Measurements from ENCODE around the gene SAXO2. TPM values are rescaled to one million over a fixed set of nuclear protein-coding genes. Genes with fewer than 3 reads are reported as not detected.
A peak's percentile ranks its signal among the peaks of the same experiment; 100 is the strongest.
"Not testable (repeated sequence)": the region's sequence is repeated elsewhere in the genome, so short reads cannot be mapped to it uniquely, and the experiment has no call there.

SAXO2 gene
- total RNA-seq, 1 donor from 2014 or later, result not detected

DNA sequence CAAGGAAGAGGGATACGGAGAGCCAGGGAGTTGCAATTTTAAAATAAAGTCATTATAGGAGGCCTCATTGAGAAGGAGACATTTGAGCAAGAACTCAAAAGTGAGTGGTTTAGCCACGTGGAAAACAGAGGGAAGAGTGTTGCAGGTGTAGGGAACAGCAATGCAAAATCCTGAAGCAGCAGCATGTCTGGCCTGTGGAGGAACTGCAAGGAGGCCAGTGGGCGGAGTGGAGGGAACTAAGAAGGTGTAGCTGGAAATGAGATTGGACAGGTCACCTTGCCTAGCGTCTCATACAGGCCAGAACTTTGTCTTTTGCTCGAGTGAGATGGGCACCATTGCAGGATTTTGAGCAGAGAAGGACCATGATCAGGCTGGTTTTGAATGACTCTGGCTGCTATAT is 34.9 kb downstream of the SAXO2 start:
- H3K4me3 Mint-ChIP-seq (ENCODE audit: low read depth), result no peak overlapping the region

DNA sequence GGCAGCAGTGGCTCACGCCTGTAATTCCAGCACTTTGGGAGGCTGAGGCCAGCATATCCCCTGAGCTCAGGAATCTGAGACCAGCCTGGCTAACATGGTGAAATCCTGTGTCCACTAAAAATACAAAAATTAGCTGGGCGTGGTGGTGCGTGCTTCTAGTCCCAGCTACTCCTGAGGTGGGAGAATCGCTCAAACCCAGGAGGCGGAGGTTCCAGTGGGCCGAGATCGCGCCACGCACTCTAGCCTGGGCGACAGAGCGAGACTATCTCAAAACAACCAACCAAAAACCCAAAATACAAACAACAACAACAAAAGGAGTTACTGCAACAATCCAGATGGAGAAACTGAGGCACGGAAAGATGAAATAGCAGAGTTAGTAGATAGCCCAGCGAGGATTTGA is 35.4 kb downstream of the SAXO2 start:
- Mint-ChIP-seq H3K9me3 (no peaks in the 10 kb centered on the region), H3K36me3 (ENCODE audit: low read depth) (no peaks in the 10 kb centered on the region), H3K27me3 (ENCODE audit: low read depth) (peaks cover 14% of the 10 kb centered on the region), H3K27ac (no peak overlapping the region), H3K4me1 (ENCODE audit: low read depth) (no peaks in the 10 kb centered on the region), H3K4me3 (ENCODE audit: low read depth) (no peak overlapping the region)
- no peak for DNase-seq (ENCODE audit: low spot score)
- intact Hi-C loops (cut with micrococcal nuclease), result no loop called here

More for the DNA sequence above, 34.9 kb downstream of the SAXO2 start:
- Mint-ChIP-seq H3K4me1 (ENCODE audit: low read depth) (no peaks in the 10 kb centered on the region), H3K36me3 (ENCODE audit: low read depth) (no peaks in the 10 kb centered on the region), H3K27me3 (ENCODE audit: low read depth) (peaks cover 14% of the 10 kb centered on the region), H3K9me3 (no peaks in the 10 kb centered on the region), H3K27ac (no peak overlapping the region)
- DNase-seq (ENCODE audit: low spot score), result no peak
- intact Hi-C loops (cut with micrococcal nuclease), result no loop called here

DNA sequence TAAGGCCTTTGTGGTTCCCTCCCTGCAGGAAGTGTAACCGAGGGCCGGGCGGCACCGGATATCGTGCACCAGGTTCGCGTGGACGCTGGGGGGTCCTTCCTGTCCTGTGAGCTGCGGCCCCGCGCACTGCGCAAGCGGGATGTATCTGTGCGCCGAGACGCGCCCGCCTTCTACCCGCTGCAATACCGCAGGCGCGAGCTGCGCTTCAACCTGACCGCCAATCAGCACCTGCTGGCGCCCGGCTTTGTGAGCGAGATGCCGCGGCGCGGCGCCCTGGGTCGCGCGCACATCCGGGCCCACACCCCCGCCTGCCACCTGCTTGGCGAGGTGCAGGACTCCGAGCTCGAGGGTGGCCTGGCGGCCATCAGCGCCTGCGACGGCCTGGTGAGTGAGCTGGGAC is 35.9 kb downstream of the SAXO2 start:
- Mint-ChIP-seq H3K27ac (no peak overlapping the region), H3K4me1 (ENCODE audit: low read depth) (no peaks in the 10 kb centered on the region), H3K27me3 (ENCODE audit: low read depth) (peaks cover 14% of the 10 kb centered on the region), H3K4me3 (ENCODE audit: low read depth) (no peak overlapping the region), H3K9me3 (no peaks in the 10 kb centered on the region), H3K36me3 (ENCODE audit: low read depth) (no peaks in the 10 kb centered on the region)
- intact Hi-C loops (cut with micrococcal nuclease), result no loop called here
- peak; percentile 44 for DNase-seq (ENCODE audit: low spot score)

DNA sequence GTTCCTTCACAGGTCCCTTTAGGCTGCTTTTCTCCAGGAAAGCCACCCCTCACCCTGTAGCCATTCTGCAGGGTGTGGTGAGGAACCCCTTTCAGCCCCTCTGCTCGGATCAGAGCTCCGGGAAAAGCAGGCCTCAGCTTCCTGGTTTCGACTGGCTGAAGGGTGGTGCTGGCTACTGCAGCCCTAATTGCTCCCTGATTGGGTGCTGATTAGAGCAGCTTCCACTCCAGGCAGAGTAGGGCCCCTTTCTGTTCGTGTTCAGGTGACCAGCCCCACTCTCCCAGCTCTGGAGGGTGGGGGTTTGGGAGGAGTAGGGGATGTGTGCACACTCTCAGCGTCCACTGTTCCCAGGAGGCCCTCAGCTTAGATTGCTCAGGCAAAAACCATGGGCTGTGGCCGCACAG is 36.9 kb downstream of the SAXO2 start:
- H3K4me1 Mint-ChIP-seq (ENCODE audit: low read depth); H3K9me3 Mint-ChIP-seq; H3K36me3 Mint-ChIP-seq (ENCODE audit: low read depth); DNase-seq (ENCODE audit: low spot score); H3K27ac Mint-ChIP-seq; intact Hi-C loops (cut with micrococcal nuclease); H3K4me3 Mint-ChIP-seq (ENCODE audit: low read depth): not testable (repeated sequence)
- peaks cover 14% of the 10 kb centered on the region for H3K27me3 Mint-ChIP-seq (ENCODE audit: low read depth)

DNA sequence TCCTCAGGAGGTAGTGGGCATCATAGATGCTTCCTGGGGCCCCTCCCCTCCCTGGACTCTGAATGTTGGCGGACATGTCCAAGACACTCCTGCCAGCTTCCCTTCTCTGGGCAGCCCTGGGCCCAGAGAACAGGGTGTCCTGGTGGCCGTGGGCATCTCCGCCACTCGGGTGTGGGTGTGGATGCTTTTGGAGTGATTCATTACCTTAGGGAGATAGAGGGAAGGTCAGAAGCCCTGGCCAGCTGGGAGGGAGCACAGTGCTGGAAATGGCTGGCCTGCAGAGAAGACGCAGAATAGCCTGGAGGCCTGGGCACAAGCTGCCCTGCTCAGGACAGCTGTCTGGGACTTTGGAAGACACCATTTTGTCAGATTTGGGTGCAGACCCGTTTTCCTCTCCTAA is 37.7 kb downstream of the SAXO2 start:
- intact Hi-C loops (cut with micrococcal nuclease); H3K4me1 Mint-ChIP-seq (ENCODE audit: low read depth); H3K4me3 Mint-ChIP-seq (ENCODE audit: low read depth); H3K27ac Mint-ChIP-seq; H3K9me3 Mint-ChIP-seq; DNase-seq (ENCODE audit: low spot score); H3K36me3 Mint-ChIP-seq (ENCODE audit: low read depth): not testable (repeated sequence)
- peaks cover 14% of the 10 kb centered on the region for H3K27me3 Mint-ChIP-seq (ENCODE audit: low read depth)

DNA sequence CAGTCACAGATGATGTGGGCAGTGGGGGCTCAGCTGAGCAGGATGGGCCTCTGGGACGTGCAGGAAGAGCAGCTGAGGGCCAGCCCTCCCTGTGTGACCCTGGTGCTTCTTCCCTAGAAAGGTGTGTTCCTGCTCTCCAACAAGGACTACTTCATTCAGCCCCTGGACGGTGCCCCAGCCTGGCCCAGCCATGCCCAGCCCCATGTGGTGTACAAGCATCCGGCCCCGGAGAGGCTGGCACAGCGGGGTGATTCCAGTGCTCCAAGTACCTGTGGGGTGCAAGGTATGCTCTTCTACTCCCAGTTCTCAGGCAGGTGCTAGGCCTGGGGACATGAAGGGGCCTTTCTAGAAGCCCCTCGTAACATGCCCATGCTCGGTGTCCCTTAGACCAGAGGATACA is 38.3 kb downstream of the SAXO2 start:
- Mint-ChIP-seq H3K36me3 (ENCODE audit: low read depth) (no peaks in the 10 kb centered on the region), H3K9me3 (no peaks in the 10 kb centered on the region), H3K27ac (no peak overlapping the region), H3K4me3 (ENCODE audit: low read depth) (no peak overlapping the region), H3K27me3 (ENCODE audit: low read depth) (peaks cover 14% of the 10 kb centered on the region), H3K4me1 (ENCODE audit: low read depth) (peaks cover 3% of the 10 kb centered on the region)
- intact Hi-C loops (cut with micrococcal nuclease), result no loop called here
- DNase-seq (ENCODE audit: low spot score), result no peak

DNA sequence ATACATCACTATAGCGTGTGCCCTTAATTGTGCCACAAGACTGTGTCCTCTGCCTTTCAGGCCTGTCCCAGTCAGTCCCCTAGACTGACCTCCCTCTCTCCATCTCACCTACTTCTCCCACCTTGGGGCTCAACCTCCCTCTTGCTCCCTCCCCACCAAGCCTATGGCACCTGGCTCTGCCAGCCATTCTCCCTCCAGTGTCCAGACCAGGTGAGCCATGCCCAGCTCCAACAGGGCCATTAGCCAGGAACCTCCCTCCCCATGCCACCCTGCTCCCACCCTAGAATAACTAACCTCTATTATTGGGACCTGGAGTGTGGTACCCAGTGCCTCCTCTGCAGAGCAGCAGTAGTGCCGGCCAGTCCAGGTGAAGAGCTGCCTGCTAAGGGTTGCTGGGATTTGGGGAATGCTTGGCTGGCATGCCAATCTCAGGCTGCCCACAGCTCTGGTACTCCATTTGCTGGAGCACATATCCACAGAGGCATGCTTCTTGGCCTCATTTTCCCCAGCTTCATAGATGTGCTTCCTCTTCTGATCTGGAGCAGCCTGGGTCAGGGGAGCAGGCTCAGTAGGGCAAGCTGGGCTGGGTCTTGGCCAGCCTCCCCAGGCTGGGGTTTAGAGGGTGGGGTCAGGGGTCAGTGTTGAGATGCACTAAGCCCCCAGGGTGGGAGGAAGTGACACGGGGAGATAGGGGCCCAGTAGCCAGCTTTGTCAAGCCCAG is 38.8 kb downstream of the SAXO2 start:
- intact Hi-C loops (cut with micrococcal nuclease), result no loop called here
- Mint-ChIP-seq H3K27ac (no peak overlapping the region), H3K36me3 (ENCODE audit: low read depth) (no peaks in the 10 kb centered on the region), H3K4me3 (ENCODE audit: low read depth) (no peak overlapping the region), H3K9me3 (no peaks in the 10 kb centered on the region), H3K4me1 (ENCODE audit: low read depth) (peaks cover 3% of the 10 kb centered on the region), H3K27me3 (ENCODE audit: low read depth) (peaks cover 14% of the 10 kb centered on the region)
- no peak for DNase-seq (ENCODE audit: low spot score)

DNA sequence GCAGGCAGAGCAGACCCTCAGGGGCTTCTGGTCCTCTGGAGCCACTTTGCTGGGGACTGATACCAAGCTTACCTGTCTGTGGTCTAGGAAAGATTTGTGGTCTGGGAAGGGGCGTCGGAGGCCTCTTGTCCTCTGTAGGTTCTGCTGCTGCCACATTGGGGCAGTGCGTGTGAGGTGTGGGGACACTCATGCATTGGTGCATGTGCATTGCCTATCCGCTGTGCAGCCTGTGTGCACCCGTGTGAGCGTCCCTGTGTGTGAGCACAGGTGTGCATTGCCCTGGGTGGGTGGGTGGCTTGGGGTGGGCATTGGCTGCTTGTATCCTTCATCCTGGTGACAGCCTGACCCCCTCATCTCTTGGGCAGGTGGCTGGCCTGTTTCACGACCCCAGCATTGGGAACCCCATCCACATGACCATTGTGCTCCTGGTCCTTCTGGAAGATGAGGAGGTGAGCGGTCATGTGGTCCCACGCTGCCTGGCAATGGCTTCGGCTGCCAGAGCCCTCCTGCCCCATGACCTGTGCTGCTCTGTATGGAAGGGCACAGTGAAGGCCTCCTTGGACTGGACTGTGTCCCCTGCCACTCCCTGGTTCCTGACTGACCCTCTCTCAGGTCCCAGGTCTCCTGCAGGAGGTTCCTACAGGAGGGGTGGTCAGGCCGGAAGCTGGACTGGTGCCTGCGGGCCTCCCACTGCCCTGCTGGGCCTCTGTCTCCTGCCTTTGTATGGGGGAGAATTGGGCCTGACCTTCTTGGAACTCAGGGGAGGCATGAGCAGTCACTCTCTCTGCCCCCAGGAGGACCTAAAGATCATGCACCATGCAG is 41.5 kb downstream of the SAXO2 start:
- Mint-ChIP-seq H3K4me3 (ENCODE audit: low read depth) (no peak overlapping the region), H3K4me1 (ENCODE audit: low read depth) (peaks cover 3% of the 10 kb centered on the region), H3K9me3 (no peaks in the 10 kb centered on the region), H3K27ac (no peak overlapping the region), H3K36me3 (ENCODE audit: low read depth) (no peaks in the 10 kb centered on the region), H3K27me3 (ENCODE audit: low read depth) (peaks cover 11% of the 10 kb centered on the region)
- intact Hi-C loops (cut with micrococcal nuclease), result no loop called here
- no peak for DNase-seq (ENCODE audit: low spot score)

DNA sequence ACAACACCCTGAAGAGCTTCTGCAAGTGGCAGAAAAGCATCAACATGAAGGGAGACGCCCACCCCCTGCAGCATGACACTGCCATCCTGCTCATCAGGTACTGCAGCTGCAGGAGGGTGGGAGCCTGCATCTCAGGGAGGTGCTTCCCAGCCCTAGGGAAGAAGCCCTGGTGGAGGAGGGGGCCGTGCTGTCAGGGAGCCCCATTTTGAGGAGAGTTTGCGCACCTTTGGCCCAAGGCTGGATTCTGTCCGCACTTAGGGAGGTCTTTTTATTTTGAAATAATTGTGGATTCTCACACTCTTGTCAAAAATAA is 42.1 kb downstream of the SAXO2 start:
- no peak for DNase-seq (ENCODE audit: low spot score)
- intact Hi-C loops (cut with micrococcal nuclease), result no loop called here

DNA sequence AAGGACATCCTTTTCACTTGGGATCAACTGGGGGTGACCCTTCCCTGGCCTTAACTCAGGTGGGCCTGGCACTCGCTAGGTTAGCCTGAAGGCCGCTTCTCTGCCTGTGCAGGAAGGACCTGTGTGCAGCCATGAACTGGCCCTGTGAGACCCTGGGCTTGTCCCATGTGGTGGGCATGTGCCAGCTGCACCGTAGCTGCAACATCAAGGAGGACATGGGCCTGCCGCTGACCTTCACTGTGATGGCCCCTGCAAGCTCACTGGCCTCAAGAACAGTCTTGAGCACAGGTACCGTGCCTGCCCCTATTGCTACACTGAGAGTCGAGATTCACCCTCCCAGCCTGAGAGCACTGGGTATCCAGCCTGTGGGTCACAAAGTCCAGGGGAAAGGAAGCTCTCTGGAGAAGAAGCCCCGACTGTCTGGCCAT is 43.0 kb downstream of the SAXO2 start:
- intact Hi-C loops (cut with micrococcal nuclease), result no loop called here
- H3K27me3 Mint-ChIP-seq (ENCODE audit: low read depth), result peaks cover 16% of the 10 kb centered on the region
- no peak overlapping the region for H3K27ac Mint-ChIP-seq
- no peaks in the 10 kb centered on the region for H3K36me3 Mint-ChIP-seq (ENCODE audit: low read depth)
- no peak overlapping the region for H3K4me3 Mint-ChIP-seq (ENCODE audit: low read depth)
- DNase-seq (ENCODE audit: low spot score), result no peak
- peaks cover 3% of the 10 kb centered on the region for H3K9me3 Mint-ChIP-seq
- H3K4me1 Mint-ChIP-seq (ENCODE audit: low read depth), result peaks cover 3% of the 10 kb centered on the region

More for the DNA sequence above, 42.1 kb downstream of the SAXO2 start:
- Mint-ChIP-seq H3K27me3 (ENCODE audit: low read depth) (peaks cover 11% of the 10 kb centered on the region), H3K4me3 (ENCODE audit: low read depth) (no peak overlapping the region), H3K27ac (no peak overlapping the region), H3K36me3 (ENCODE audit: low read depth) (no peaks in the 10 kb centered on the region), H3K4me1 (ENCODE audit: low read depth) (peaks cover 3% of the 10 kb centered on the region), H3K9me3 (no peaks in the 10 kb centered on the region)

DNA sequence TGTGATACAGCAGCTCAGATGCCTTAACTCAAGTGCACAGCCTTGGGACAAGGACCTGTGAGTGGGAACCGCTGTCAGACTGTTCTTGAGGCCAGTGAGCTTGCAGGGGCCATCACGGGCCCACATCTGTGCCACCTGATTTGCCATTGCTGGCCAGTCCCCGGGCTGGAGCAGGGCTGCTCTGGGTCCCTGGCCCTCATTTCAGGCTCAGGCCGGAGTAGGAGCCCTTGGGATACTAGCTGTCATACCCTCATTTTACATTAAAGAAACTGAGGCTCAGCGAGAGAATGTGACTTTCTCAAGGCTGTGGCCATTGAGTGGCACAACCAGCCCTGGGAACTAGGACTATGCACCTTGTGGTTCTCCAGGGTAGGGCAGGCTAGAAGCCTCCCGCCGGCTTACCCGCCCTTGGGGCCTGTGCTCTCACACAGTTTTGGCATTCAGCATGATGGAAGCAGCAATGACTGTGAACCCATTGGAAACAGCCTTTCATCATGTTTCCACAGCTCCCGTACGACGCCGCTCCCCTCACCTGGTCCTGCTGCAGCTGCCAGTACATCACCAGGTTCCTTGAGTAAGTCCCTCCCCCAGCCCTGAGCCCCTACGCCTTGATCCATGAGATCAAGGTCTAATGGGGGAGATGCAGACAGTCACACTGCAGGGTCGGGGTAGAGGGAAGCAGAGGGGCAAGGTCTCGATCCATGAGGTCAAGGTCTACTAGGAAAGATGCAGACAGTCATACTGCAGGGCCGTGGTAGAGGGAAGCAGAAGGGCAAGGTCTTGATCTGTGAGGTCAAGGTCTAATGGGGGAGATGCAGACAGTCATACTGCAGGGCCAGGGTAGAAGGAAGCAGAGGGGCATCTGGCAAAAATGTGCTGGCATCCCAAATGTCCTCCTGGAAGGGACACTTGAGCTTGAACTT is 44.4 kb downstream of the SAXO2 start:
- H3K4me3 Mint-ChIP-seq (ENCODE audit: low read depth), result no peak overlapping the region
- no peak overlapping the region for H3K27ac Mint-ChIP-seq
- DNase-seq (ENCODE audit: low spot score), result no peak
- peaks cover 3% of the 10 kb centered on the region for H3K4me1 Mint-ChIP-seq (ENCODE audit: low read depth)
- peaks cover 19% of the 10 kb centered on the region for H3K27me3 Mint-ChIP-seq (ENCODE audit: low read depth)
- intact Hi-C loops (cut with micrococcal nuclease), result no loop called here
- no peaks in the 10 kb centered on the region for H3K36me3 Mint-ChIP-seq (ENCODE audit: low read depth)
- H3K9me3 Mint-ChIP-seq, result peaks cover 3% of the 10 kb centered on the region

DNA sequence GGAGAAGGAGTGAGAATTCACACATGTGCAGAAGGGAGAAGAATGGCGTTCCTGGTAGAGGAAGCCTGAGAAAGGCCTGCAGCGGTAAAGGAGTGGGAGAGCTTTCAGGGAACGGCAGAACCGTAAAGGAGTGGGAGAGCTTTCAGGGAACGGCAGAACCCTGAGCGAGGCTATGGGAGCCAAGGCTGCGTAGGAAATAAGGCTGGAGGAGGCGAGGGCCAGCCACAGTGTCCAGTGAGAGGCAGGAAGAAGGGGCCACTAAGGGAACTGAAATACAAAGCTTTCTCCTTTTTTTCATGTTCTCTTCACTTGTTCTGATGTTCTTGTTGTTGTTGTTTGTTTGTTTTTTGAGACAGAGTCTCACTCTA is 45.1 kb downstream of the SAXO2 start:
- intact Hi-C loops (cut with micrococcal nuclease), result no loop called here
- Mint-ChIP-seq H3K9me3 (peaks cover 3% of the 10 kb centered on the region), H3K36me3 (ENCODE audit: low read depth) (no peaks in the 10 kb centered on the region), H3K27me3 (ENCODE audit: low read depth) (peaks cover 18% of the 10 kb centered on the region), H3K4me1 (ENCODE audit: low read depth) (peaks cover 3% of the 10 kb centered on the region), H3K27ac (no peak overlapping the region), H3K4me3 (ENCODE audit: low read depth) (no peak overlapping the region)
- no peak for DNase-seq (ENCODE audit: low spot score)

DNA sequence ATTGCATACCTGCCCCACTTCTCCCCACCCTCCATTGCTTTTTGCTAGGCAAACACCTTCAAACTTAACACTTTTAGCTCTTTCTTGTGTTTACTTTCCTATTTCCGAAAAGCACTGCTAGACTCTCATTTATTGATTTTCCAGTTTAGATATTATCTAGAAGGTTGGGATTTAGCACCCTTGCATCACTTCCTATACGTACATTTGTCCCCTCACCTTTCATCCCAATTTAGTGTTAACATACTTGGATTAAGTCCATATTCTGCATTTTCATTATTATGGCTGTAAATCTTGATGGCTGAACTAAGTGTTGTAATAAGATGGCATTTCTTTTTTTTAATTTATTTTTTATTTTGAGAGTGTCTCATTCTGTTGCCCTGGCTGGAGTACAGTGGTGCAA is 47.2 kb downstream of the SAXO2 start:
- intact Hi-C loops (cut with micrococcal nuclease), result no loop called here
- Mint-ChIP-seq H3K36me3 (ENCODE audit: low read depth) (no peaks in the 10 kb centered on the region), H3K27me3 (ENCODE audit: low read depth) (peaks cover 18% of the 10 kb centered on the region), H3K4me3 (ENCODE audit: low read depth) (no peak overlapping the region), H3K9me3 (peaks cover 3% of the 10 kb centered on the region), H3K4me1 (ENCODE audit: low read depth) (peaks cover 3% of the 10 kb centered on the region), H3K27ac (no peak overlapping the region)
- DNase-seq (ENCODE audit: low spot score), result no peak
